HG02588 (cell line): ENCODE results near the gene ADAMTS7.
"Not testable (repeated sequence)": the region's sequence is repeated elsewhere in the genome, so short reads cannot be mapped to it uniquely, and the experiment has no call there.

Source experiments
- ATAC-seq: cut with Tn5 transposase; IDR thresholded peaks from one replicate; pipeline ENCODE4 v1.9.1; 2021; ENCODE audit warnings: mild to moderate bottlenecking, moderate library complexity; ENCODE audit not compliant: unreplicated experiment

The ADAMTS7 gene

GRCh38 chr15:78753751-78754535, 57.3 kb downstream of the ADAMTS7 start:
- not testable (repeated sequence) for ATAC-seq

GRCh38 chr15:78753359-78753659, 58.0 kb downstream of the ADAMTS7 start:
- not testable (repeated sequence) for ATAC-seq

GRCh38 chr15:78752492-78753358, 58.5 kb downstream of the ADAMTS7 start:
- no peak for ATAC-seq

GRCh38 chr15:78751602-78751979, 59.7 kb downstream of the ADAMTS7 start:
- no peak for ATAC-seq

- peak; percentile 79 for ATAC-seq
These were observed 60.2 kb downstream of the ADAMTS7 start for GRCh38 chr15:78750974-78751601.

- ATAC-seq = no peak
These were observed 60.7 kb downstream of the ADAMTS7 start for GRCh38 chr15:78750566-78750965.

- ATAC-seq = no peak
These were observed 61.4 kb downstream of the ADAMTS7 start for GRCh38 chr15:78749831-78750230.

GRCh38 chr15:78747877-78748276, 63.4 kb downstream of the ADAMTS7 start:
- not testable (repeated sequence) for ATAC-seq

GRCh38 chr15:78741674-78742073, 69.6 kb downstream of the ADAMTS7 start:
- ATAC-seq = not testable (repeated sequence)

- no peak for ATAC-seq
These were observed 70.4 kb downstream of the ADAMTS7 start for GRCh38 chr15:78740904-78741274.

- no peak for ATAC-seq
These were observed 71.0 kb downstream of the ADAMTS7 start for GRCh38 chr15:78739996-78740903.

- ATAC-seq = no peak
These were observed 72.1 kb downstream of the ADAMTS7 start for GRCh38 chr15:78739206-78739605.

- ATAC-seq = not testable (repeated sequence)
These were observed 73.2 kb downstream of the ADAMTS7 start for GRCh38 chr15:78737931-78738558.

GRCh38 chr15:78737187-78737820, 74.0 kb downstream of the ADAMTS7 start:
- no peak for ATAC-seq

- ATAC-seq = not testable (repeated sequence)
These were observed 75.0 kb downstream of the ADAMTS7 start for GRCh38 chr15:78736286-78736685.

GRCh38 chr15:78734451-78735064, 76.7 kb downstream of the ADAMTS7 start:
- ATAC-seq = no peak

- no peak for ATAC-seq
These were observed 78.6 kb downstream of the ADAMTS7 start for GRCh38 chr15:78732634-78733033.

GRCh38 chr15:78730955-78731354, 80.3 kb downstream of the ADAMTS7 start:
- no peak for ATAC-seq

GRCh38 chr15:78728427-78728826, 82.8 kb downstream of the ADAMTS7 start:
- not testable (repeated sequence) for ATAC-seq
